GM12878 (cell line): ENCODE measurements around the gene IGLON5. TPM values are rescaled to one million over a fixed set of nuclear protein-coding genes. Genes with fewer than 3 reads are reported as not detected.

Experiments used
- ATAC-seq: fragments of 200-7000 bp; cut with Tn5 transposase; 3 replicates; pipeline ENCODE4 v1.9.1; 2020; ENCODE audit warnings: mild to moderate bottlenecking, moderate library complexity
- BruUV-seq: library from RNA; stranded (reverse); fragments of 400-500 nt; replicated peaks from 2 replicates; lab custom pipeline; 2021; lab: Mats Ljungman, UMichigan
- CTCF ChIA-PET: fragments of 300-600 bp; sonication (Branson Sonifier 250); formaldehyde crosslinking; extraction: SDS; loops from one replicate; lab custom pipeline; 2021; ENCODE audit warnings: inconsistent platforms; lab: Yijun Ruan, JAX
- POLR2A ChIA-PET: fragments of 350-600 bp; formaldehyde crosslinking; extraction: SDS; loops from one replicate; lab custom pipeline; 2021; ENCODE audit warnings: inconsistent platforms; lab: Charles Lee
- RAD21 ChIA-PET: fragments of 300-600 bp; sonication (Branson Sonifier 250); formaldehyde crosslinking; loops from one replicate; lab custom pipeline; 2023; ENCODE audit warnings: antibody characterized with exemption; ENCODE audit not compliant: unreplicated experiment; lab: Charles Lee
- SMC1A ChIA-PET: fragments of 300-600 bp; sonication (Branson Sonifier 250); formaldehyde crosslinking; loops from one replicate; lab custom pipeline; 2023; ENCODE audit not compliant: unreplicated experiment, uncharacterized antibody; lab: Charles Lee
- DNase-seq: peaks from one replicate; pipeline ENCODE4 v3.0.0-alpha.2; 2011; ENCODE audit warnings: low read depth, low spot score
- FAIRE-seq: peaks from 3 replicates; lab custom pipeline; 2011; peaks lifted over from hg19 to GRCh38; lab: Jason Lieb, UNC
- H2AFZ ChIP-seq: 2 replicates; pipeline ENCODE4 v1.6.0; 2011; ENCODE audit warnings: low read depth, low read length, control low read depth; ENCODE audit not compliant: control insufficient read depth
- H3K27ac ChIP-seq: 2 replicates; pipeline ENCODE4 v1.5.1; 2011; ENCODE audit warnings: control low read depth; ENCODE audit not compliant: control insufficient read depth, insufficient read depth
- H3K27me3 ChIP-seq, 2 experiments: replicated peaks in 1 of 2; 2 replicates each; pipeline versions ENCODE4 v1.6.0 to v1.6.1; 2011; ENCODE audit warnings: low read length in 1 of 2; ENCODE audit not compliant: control insufficient read depth in 2 of 2, insufficient read depth in 2 of 2
- H3K36me3 ChIP-seq, 2 experiments: 2 replicates each; pipeline ENCODE4 v1.5.1; 2011; ENCODE audit warnings: low read length in 1 of 2; ENCODE audit not compliant: control insufficient read depth in 2 of 2, insufficient read depth in 2 of 2
- H3K4me1 ChIP-seq: 2 replicates; pipeline ENCODE4 v1.6.1; 2011; ENCODE audit warnings: mild to moderate bottlenecking, low read length, moderate library complexity, mixed read lengths; ENCODE audit not compliant: control insufficient read depth, insufficient read depth
- H3K4me2 ChIP-seq: 2 replicates; pipeline ENCODE4 v1.6.0; 2011; ENCODE audit warnings: control low read depth; ENCODE audit not compliant: control insufficient read depth, insufficient read depth
- H3K4me3 ChIP-seq: fragments of 200-600 bp; sonication (generic); 2 replicates; pipeline ENCODE4 v1.5.1; 2016
- H3K79me2 ChIP-seq: 2 replicates; pipeline ENCODE4 v1.6.0; 2011; ENCODE audit warnings: low read length; ENCODE audit not compliant: control insufficient read depth, insufficient read depth
- H3K9ac ChIP-seq: 2 replicates; pipeline ENCODE4 v1.8.0; 2011; ENCODE audit warnings: low read length, control low read depth, mixed read lengths; ENCODE audit not compliant: control insufficient read depth, insufficient read depth
- H3K9me3 ChIP-seq: replicated peaks from 3 replicates; pipeline ENCODE4 v1.5.1; 2011; ENCODE audit warnings: mild to moderate bottlenecking, low read length; ENCODE audit not compliant: control insufficient read depth, insufficient read depth
- H4K20me1 ChIP-seq: 2 replicates; pipeline ENCODE4 v1.6.0; 2011; ENCODE audit not compliant: control insufficient read depth, insufficient read depth
- BCL11A ChIP-seq: IDR thresholded peaks from 2 replicates; pipeline ENCODE4 v1.6.1; 2011; ENCODE audit warnings: low read depth, low read length
- HDAC6 ChIP-seq: fragments of 200-600 bp; sonication (generic); IDR thresholded peaks from one replicate; pipeline ENCODE4 v1.8.0; 2017; ENCODE audit warnings: antibody characterized with exemption; ENCODE audit not compliant: unreplicated experiment
- PRDM15 ChIP-seq: fragments of 450-650 bp; formaldehyde crosslinking; IDR thresholded peaks from 2 replicates; pipeline ENCODE4 v1.4.0; 2020; ENCODE audit warnings: mild to moderate bottlenecking, moderate library complexity
- SRF ChIP-seq, 2 experiments: IDR thresholded peaks; 2 replicates each; pipeline ENCODE4 v1.6.1; 2011; ENCODE audit warnings: low read depth in 2 of 2, low read length in 2 of 2, mild to moderate bottlenecking in 1 of 2, moderate library complexity in 1 of 2
- ZZZ3 ChIP-seq: IDR thresholded peaks from 2 replicates; pipeline ENCODE4 v1.6.1; 2011; ENCODE audit warnings: low read depth; ENCODE audit not compliant: control insufficient read depth, insufficient read length
- WGBS: methylation state at CpG from one replicate; pipeline ENCODE4 v1.1.6; 2016; ENCODE audit warnings: low lambda C conversion rate; ENCODE audit not compliant: insufficient replicate concordance, insufficient coverage; ENCODE audit errors: missing lambda C conversion rate; 5-methylcytosine and 5-hydroxymethylcytosine counted together
- in situ Hi-C: fragments of 300-500 bp; cut with MboI; formaldehyde crosslinking; loops from 9 replicates; pipeline ENCODE4 v1.14.3; 2018; ENCODE audit warnings: mixed read lengths
- intact Hi-C: fragments of 100-400 bp; cut with micrococcal nuclease; formaldehyde crosslinking; loops from one replicate; pipeline ENCODE4 v1.14.2; 2022; ENCODE audit not compliant: unreplicated experiment
- polyA plus RNA-seq, 11 experiments: library from polyadenylated mRNA; depleted of rRNA in 4 of 11; unstranded in 6 of 11; stranded (reverse) in 5 of 11; fragments of >200 nt; fragmentation: Nextera tagmentation in 4 of 11; fragmentation: Illumina TruSeq in 1 of 11; extraction: Ambion mirVana in 4 of 11; extraction: Trizol in 1 of 11; gene quantifications; 1 replicate in 1 of 11; 2 replicates in 10 of 11; pipeline versions ENCODE4 v1.2.1 to v1.2.3, GENCODE V29; 2011 to 2016; ENCODE audit warnings: inconsistent platforms in 2 of 11, missing spikeins in 2 of 11, low read depth in 1 of 11
- total RNA-seq, 4 experiments: library from RNA; depleted of rRNA in 3 of 4; stranded (reverse); fragments of >200 nt in 3 of 4; fragmentation: Illumina TruSeq in 1 of 4; extraction: Trizol in 1 of 4; gene quantifications; 2 replicates each; pipeline versions ENCODE4 v1.2.1 to v1.2.3, GENCODE V29; 2013 to 2021
- TF ChIP-seq, protein P1 (sequence below): fragments of 450-650 bp; conservative IDR thresholded peaks from 2 replicates; pipeline ENCODE4 v1.6.1; 2017; ENCODE audit warnings: mild to moderate bottlenecking, moderate library complexity

IGLON5 gene
- total and polyA plus RNA-seq, 10 of the 15 experiments (the other 5 are each of a cell fraction or from before 2014, with no cell fraction given), result not detected

GRCh38 chr19:51285682-51286081 lies 25.8 kb upstream of the IGLON5 start:
- POLR2A ChIA-PET, result no interaction called here
- ATAC-seq, result no peak
- intact Hi-C loops (no loop called here), in situ Hi-C loops (no loop called here)
- Histone ChIP-seq H3K4me3 (no peak overlapping the region), H3K9ac (no peak overlapping the region), H3K79me2 (no peaks in the 10 kb centered on the region), H3K36me3 (no peaks in the 10 kb centered on the region), H4K20me1 (no peaks in the 10 kb centered on the region), H3K4me1 (no peaks in the 10 kb centered on the region), H3K9me3 (no peaks in the 10 kb centered on the region), H3K27me3 (peaks cover 0 to 3% of the 10 kb centered on the region in 2 experiments; a peak in 1 of 4 replicates), H3K4me2 (no peak overlapping the region), H3K27ac (no peak overlapping the region), H2AFZ (no peak overlapping the region)
- SMC1A ChIA-PET, result no interaction called here
- FAIRE-seq, result no peak
- no peak for DNase-seq
- RAD21 ChIA-PET, result interaction anchor here (0.6 kb wide), 1 partner anchor 28 kb away, joined by 3 read pairs; no protein-coding TSS in a partner anchor
- CTCF ChIA-PET, result no interaction called here
- 0% methylated on average over 3 of the region's 3 CpGs for WGBS
- no TSS peak for BruUV-seq
- no peak for TF ChIP-seq BCL11A
- no peak for TF ChIP-seq HDAC6

DNA sequence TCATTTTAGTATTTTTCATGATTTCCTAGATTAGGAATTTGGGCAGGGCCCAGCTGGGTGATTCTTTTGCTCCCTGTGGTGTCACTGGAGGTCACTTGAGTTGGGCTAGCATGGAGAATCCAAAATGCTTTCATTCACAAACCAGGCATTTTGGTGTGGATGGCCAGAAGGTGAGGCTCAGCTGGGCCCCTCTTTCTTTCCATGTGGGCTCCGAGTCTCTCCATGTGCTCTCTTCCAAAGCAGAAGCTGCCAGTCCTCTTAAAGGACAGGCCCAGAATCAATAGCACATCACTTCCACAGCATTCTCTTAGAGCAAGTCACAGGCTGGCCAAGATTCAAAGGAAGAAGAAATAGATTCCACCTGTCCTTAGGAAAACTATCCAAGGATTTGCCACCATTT lies 21.8 kb upstream of the IGLON5 start:
- H3K4me2 ChIP-seq, result no peak overlapping the region
- ChIA-PET POLR2A (no interaction called here), SMC1A (no interaction called here), RAD21 (no interaction called here), CTCF (no interaction called here)
- H3K36me3 ChIP-seq, result no peaks in the 10 kb centered on the region
- no peaks in the 10 kb centered on the region for H3K79me2 ChIP-seq
- FAIRE-seq (no peak), DNase-seq (no peak), ATAC-seq (no peak)
- no peak overlapping the region for H3K9ac ChIP-seq
- 11% methylated on average over 1 of the region's 1 CpG for WGBS
- no peak overlapping the region for H3K4me3 ChIP-seq
- H3K27me3 ChIP-seq, result peaks cover 0 to 3% of the 10 kb centered on the region in 2 experiments; a peak in 2 of 4 replicates
- H3K27ac ChIP-seq, result no peak overlapping the region
- H4K20me1 ChIP-seq, result no peaks in the 10 kb centered on the region
- H3K9me3 ChIP-seq, result no peaks in the 10 kb centered on the region
- no peak overlapping the region for H2AFZ ChIP-seq
- no peak for TF ChIP-seq ZZZ3
- no peak for TF ChIP-seq SRF (IDR thresholded peaks at IDR 0.05; ENCODE audit: low read depth in 2 of 2, low read length in 2 of 2)
- TF ChIP-seq, protein P1, sequence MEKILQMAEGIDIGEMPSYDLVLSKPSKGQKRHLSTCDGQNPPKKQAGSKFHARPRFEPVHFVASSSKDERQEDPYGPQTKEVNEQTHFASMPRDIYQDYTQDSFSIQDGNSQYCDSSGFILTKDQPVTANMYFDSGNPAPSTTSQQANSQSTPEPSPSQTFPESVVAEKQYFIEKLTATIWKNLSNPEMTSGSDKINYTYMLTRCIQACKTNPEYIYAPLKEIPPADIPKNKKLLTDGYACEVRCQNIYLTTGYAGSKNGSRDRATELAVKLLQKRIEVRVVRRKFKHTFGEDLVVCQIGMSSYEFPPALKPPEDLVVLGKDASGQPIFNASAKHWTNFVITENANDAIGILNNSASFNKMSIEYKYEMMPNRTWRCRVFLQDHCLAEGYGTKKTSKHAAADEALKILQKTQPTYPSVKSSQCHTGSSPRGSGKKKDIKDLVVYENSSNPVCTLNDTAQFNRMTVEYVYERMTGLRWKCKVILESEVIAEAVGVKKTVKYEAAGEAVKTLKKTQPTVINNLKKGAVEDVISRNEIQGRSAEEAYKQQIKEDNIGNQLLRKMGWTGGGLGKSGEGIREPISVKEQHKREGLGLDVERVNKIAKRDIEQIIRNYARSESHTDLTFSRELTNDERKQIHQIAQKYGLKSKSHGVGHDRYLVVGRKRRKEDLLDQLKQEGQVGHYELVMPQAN, result no peak
- TF ChIP-seq PRDM15 (CRISPR knock-in tag), result no peak
- in situ Hi-C loops (no loop called here), intact Hi-C loops (no loop called here)
- BruUV-seq, result no TSS peak
- H3K4me1 ChIP-seq, result no peaks in the 10 kb centered on the region
